ENCODE measurements around the gene ZDHHC3.

Gene ZDHHC3, protein sequence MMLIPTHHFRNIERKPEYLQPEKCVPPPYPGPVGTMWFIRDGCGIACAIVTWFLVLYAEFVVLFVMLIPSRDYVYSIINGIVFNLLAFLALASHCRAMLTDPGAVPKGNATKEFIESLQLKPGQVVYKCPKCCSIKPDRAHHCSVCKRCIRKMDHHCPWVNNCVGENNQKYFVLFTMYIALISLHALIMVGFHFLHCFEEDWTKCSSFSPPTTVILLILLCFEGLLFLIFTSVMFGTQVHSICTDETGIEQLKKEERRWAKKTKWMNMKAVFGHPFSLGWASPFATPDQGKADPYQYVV

DNA sequence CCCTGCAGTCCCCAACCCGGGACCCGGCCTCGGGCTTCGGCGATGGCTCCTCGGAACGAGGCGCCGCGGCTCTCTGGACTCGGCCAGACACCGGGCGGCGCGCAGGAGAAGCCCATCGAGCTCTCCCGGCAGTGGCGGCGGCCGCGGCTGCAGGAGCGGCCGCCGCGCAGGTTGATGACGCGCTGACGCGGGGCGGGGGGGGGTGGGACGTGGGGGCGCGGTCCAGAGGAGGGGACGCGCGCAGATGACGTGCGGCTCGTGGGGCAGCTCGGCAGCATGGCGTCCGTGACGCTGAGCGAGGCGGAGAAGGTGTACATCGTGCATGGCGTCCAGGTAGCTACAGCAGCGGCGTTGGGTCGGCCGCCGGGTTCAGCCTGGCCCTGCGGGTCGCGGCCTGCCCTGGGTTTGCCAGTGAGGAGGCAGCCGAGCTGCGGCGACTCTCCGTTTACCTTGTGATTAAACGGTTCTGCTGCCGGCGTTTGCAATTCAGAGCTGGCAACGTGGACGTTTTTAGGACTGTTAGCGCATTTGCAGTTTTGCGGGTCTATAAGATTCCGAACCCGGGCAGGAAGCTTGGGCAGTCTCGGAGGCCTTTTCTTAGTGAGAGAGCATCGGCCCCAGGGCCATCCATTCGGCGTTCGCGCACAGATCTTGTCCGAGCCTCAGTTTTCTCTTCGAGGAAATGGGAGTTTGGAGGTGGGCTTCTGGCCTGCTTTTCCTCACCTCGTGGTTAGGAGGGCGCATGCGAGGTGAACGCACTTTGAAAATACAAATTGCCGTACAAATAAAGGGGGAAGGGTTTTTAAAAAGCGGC is at the start of gene ZDHHC3, which contains the start of gene EXOSC7:
TSS of gene ZDHHC3 (minus strand) at position 173 of the 814 bp plus-strand sequence. CDS start 16,738 bp downstream, outside the sequence.
TSS of gene EXOSC7 (plus strand) at position 243 of the 814 bp plus-strand sequence. CDS start at position 277, 34 bp downstream.
- in situ Hi-C loops (cut with MboI; ENCODE audit: low sequenced_read_pairs) = no loop called here

DNA sequence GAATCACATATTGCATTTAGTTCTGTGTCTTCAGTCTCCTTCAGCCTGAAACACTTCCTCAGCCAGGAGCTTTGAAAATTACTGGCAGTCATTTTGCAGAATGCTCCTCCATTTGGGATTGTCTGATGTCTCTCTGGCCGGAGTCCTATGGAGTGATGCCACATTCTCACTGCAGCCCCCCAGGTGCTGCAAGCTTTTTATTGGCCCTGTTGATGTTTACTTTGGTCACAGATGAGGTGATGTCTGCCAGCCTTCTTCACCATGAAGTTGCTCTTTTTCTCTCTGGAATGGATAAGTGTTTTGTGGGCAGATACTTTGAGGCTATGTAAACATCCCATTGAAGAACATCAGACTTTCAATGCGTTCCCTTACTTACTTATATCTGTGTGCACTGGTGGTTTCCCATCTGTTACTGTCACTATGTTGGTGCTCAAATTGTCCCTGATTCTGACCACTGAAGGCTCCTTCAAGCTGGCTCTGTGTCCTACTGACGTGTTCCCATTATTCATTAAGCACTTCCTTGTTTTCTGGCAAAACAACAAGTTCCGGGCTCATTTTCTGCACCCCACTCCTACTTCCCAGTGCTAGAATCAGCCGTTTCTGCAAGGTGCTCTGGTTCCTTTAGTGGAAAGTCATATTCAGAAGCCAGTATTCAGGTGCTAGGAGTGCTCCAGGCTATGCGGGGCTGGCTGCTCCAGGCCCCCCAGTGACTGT is 48.7 kb upstream of the ZDHHC3 start:
- in situ Hi-C loops (cut with MboI; ENCODE audit: low sequenced_read_pairs) = loop anchor here (25.0 kb wide), 1 partner anchor 463 kb away; no protein-coding TSS in a partner anchor

DNA sequence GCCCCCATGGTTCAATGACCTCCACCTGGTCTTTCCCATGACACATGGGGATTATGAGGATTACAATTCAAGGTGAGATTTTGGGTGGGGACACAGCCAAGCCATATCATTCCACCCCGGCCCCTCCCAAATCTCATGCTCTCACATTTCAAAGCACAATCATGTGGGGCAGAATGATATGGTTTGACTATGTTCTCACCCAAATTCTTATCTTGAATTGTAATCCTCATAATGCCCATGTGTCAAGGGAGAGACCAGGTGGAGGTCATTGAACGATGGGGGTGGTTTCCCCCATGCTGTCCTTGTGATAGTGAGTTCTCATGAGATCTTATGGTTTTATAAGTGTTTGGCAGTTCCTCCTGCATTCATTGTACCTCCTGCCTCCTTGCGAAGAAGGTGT is 47.7 kb upstream of the ZDHHC3 start:
- in situ Hi-C loops (cut with MboI; ENCODE audit: low sequenced_read_pairs) = no loop called here

DNA sequence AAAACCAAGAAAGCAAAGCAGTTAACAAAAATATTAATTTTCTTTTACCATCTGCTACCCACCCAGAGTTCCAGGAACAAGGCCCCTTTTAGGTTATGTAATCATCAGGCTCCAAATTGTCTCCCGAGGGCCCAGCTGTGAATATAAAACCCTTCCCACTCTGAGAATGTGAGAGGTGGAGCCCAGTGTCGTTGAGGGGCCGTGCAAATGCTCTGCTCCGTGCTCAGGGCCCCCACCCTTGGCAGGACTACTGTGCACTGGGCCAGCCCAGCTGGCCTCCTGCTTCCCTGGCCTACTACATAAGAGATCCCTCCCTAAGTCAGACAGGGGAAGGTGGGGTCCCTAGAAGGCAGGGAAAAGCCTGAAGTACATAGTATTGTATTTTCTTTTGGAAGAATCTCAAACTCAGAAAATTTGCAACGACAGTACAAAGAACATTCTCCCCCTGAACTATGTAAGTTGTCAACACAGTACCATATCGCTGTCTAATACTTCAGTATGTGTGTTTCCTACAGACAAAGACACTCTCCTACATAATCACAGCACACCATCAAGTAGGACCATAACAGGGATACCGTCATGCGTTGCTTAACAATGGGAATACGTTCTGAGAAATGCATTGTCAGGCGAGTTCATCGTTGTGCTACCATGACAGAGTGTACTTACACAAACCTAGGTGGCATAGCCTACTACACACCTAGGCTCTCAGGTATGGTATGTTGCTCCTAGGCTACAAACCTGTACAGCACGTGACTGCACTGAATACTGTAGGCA is 45.7 kb upstream of the ZDHHC3 start:
- in situ Hi-C loops (cut with MboI; ENCODE audit: low sequenced_read_pairs) = no loop called here

DNA sequence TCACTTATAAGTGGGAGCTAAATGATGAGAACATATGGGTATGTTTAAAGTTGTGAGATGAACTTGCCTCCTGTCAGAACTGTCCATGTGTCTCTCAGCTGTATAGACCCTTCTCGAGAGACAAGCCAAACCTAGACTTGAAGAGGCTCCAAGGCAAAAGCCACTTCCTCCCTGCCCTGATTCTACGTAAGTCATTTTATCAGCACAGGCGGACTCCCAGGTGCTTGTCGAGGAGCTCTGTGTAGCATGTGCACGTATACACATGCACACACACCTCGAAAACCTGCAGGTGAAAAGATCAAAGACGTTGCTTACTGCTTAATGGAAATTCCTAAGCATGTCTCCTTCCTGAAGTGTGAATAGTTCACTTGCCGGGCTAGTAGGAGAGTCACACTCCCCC is 44.6 kb upstream of the ZDHHC3 start:
- in situ Hi-C loops (cut with MboI; ENCODE audit: low sequenced_read_pairs) = no loop called here

DNA sequence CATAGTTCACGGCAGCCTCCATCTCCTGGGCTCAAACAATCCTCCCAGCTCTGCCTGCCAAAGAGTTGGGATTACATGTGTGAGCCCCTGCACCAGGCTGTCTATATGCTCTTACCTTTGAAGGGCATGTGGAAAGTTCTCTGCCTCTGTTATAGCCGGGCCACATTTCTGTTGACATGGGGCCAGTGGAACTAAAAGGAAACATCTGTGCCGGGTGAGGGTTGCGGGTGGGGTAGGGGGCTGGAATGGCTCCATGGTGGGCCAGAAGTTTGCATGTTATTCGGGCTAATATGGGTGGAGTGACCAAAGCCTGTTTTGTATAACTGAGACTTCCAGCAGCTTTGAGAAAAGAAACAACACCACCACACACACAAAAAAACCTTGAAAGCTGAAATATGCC is 41.8 kb upstream of the ZDHHC3 start:
- in situ Hi-C loops (cut with MboI; ENCODE audit: low sequenced_read_pairs) = no loop called here

DNA sequence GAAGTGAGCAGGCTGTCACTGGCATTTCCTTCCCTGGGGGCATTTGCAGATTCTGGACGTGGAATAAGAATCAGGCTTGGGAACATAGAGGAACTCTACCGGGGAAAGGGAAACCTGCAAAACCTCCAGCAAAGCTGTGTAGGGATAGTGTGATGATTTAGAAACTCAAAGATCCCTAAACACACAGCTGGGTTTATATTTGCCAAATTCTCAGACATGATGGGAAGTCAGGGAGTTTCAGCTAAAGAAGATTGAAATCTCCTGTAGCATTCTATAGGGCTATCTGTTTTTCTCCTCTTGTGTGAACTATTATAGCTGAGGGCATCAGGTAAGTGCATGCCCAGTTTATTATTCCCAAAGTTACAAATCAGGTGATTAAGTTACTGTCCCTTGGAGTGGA is 40.9 kb upstream of the ZDHHC3 start:
- in situ Hi-C loops (cut with MboI; ENCODE audit: low sequenced_read_pairs) = no loop called here

DNA sequence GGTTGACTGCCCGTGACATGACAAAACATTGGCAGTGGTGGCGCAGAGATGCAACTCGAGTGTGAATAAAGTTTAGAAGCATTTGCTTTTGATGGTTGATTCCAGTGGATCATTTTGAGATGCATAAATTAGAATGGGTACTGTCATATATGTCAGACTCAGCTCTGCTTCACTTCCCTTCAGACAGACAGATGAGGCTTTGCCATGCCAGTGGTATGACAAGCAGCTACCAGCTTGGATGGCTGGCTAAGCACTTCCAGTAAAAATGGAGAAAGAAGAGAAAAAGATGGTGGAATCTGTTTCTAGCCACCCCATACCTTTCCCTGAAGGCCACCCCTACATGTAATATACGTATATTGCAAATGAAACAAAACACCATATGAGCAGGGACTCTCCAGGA is 36.6 kb upstream of the ZDHHC3 start:
- in situ Hi-C loops (cut with MboI; ENCODE audit: low sequenced_read_pairs) = no loop called here

DNA sequence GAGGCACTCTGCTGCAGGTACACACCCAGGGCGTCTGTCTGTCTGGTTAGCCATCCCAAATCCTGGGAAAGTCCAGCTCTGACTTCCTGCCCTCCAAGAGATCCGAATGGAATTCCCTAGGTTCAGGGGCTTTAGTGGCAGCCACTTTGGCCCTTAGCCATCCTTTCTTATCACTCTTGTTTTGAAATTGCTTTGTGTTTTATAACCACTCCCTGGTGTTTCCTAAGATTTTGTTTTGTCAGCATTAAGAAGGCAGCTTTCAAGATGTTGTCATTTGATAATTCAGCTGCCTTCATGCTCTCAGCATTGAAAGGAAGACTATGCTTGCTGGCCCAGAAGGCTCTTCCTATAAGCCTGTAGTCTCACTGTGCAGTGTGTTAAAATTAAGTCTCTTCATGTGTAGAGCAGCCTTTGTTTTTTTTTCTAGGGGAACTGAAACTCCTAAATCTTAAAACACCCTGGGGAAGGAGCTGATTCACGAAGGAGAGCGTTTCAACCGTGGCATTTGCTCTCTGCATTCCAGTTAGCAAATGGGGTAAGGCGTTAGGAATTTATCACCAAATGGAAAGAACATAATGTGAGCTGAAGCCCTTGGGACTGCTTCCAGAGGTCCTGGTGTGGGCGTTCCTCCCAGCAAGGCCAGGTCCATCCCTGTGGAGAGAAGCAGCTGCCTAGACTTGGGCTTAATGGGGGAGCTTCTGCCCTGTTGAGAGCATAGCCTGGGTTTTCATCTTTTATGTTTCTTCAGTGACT is 36.0 kb upstream of the ZDHHC3 start:
- in situ Hi-C loops (cut with MboI; ENCODE audit: low sequenced_read_pairs) = no loop called here

DNA sequence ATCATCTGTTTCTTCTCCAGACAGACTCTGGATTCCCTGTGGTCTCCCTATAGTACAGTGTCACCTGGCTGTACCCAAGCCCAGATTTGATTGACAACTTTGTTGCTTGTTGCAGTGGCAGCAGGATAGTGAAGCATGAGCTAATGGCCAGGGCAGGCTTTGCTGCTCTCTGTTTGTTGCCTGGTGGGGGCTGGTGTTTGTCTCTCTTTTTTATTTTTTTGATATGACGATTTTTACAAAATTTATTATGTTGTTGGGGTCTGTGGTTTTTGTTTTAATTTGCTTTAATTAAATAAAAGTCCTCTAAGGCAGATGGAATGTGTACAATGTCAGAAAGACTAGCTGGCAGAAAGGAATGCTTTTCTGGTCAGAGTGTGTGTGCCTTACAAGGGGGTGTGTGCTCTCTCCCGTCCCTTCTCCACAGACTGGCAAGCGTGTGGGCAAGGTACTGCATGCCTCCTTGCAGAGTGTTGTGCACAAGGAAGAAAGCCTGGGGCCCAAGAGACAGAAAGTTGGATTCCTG is 34.9 kb upstream of the ZDHHC3 start:
- in situ Hi-C loops (cut with MboI; ENCODE audit: low sequenced_read_pairs) = no loop called here

DNA sequence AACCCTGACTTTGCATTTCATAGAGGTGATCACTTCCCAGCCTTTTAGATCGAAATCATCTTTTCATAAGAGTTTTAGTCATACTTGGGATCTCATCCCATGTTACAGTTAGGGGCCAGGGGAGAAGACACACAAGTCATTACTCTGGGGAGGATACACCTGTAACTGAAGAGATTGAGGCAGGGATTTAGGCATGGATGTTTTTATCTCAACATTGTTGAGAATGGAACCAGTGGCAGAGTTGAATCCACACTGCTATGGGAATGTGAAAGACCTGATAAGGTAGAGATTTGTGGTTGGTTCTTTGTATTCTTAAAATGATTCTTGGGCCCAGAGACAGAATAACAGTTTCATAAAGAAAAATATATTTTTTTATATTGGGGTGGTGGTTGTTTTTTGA is 33.9 kb upstream of the ZDHHC3 start:
- in situ Hi-C loops (cut with MboI; ENCODE audit: low sequenced_read_pairs) = no loop called here

DNA sequence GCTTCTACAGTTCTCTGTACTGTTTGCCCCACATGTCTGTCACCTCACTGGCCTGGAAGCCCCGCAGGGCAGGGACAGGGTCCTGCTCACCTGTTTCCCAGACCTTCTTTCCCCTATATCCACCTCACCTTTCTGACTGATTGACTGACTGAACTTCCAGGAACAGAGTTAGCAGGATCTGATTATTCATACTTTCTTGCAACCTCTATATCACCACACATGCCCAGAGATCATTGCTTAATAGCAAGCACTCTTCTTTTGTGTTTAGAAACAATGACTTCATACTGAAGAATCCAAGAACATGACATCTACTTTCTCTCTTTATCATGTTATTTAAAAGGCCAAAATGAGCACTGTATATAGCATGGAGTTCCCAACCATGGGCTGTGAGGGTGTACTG is 32.1 kb upstream of the ZDHHC3 start:
- in situ Hi-C loops (cut with MboI; ENCODE audit: low sequenced_read_pairs) = no loop called here

DNA sequence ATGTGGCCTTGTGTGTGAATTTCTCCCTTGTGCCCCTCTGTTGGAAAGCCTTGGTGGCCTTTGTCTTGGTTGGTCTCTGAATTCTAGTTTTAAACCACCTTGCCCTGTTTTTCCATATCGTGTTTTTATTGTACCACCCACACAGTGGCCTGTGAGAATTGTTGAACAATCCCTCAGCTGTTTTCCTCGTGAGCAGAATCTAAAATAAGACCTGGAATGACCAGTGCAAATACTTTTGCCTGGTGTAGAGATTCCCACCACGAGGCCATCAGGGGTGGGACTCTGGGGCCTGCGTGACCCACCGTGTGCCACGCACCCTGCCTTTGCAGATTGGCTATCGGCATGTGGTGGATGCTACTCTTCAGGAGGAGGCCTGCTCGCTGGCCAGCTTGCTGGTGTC is 31.1 kb upstream of the ZDHHC3 start:
- in situ Hi-C loops (cut with MboI; ENCODE audit: low sequenced_read_pairs) = no loop called here

DNA sequence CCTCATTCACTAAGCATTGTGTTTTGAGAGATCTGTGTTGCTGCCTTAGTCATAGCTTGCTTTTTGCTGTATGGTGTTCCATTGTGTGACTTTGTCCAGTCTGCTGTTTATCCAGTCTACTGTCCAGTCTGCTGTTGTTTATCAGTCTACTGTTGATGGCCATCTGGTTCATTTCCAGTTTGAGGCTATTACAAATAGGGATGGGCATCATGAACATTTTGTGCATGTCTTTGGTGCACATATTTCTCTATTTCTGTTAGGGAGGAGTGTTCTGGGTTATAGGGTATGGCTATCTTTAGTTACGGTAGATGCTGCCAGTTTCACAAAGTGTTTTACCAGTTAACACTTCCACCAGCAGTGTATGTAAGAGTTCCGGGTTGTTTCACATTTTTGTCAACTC is 27.9 kb upstream of the ZDHHC3 start:
- in situ Hi-C loops (cut with MboI; ENCODE audit: low sequenced_read_pairs) = no loop called here

DNA sequence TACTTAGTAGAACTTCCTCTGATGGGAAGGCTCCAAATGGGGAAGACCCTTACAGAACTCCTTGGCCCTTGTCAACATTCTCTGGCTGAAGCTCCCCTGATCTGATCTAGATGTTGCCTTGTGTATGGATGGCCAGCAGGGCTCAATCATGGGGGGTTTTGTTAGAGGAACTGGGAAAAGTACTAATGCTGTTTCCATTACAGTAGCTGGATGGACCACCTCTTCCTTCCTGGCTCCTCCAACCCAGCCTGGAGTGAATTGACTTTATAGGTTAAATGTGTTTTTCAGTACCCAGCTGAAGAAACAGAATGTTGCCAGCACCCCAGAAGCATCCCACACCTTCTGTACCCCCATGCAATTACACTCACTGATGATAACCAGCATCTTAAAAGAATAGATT is 27.4 kb upstream of the ZDHHC3 start:
- in situ Hi-C loops (cut with MboI; ENCODE audit: low sequenced_read_pairs) = no loop called here

DNA sequence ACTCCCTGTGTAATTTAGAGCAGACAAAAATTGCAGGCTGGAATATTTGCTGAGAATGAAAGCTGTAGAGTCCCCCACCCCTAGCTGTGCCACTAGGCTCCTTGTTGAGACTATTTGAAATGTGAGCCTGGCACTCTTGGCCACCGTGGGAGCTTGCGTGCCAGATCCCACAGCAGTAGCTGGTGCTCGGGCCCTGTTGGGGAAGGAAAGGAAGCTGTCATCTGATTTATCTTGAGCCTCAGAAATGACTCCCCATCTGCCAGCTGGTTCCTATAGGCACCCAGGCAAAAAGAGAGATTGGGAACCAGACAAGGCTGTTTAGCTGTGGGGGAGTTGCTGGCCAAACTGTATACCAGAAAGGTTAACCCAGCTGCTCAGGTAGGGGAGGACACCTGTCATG is 26.7 kb upstream of the ZDHHC3 start:
- in situ Hi-C loops (cut with MboI; ENCODE audit: low sequenced_read_pairs) = no loop called here

DNA sequence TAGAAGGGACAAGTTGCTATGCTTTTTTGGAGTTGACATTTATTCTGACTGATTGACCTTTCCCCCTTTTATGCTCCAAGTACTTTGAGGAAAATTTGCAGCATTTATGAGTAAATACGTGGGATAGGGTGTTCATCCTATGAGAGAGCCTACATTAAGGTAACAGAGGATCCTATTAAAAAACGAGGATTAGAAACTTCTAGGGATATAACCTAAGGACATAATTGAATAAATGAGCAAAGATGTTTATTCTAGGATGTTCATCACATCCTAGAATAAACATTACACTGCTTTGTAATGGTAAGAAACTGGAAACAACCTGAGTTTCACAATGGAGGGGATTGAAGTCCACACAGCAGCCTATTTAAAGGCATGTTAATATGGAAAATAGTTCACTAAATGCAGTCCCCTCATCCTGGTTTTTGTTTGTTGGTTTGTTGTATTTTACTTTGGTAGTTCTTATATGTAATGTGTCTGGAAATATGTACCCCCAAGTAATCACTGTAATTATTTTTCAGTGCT is 26.2 kb upstream of the ZDHHC3 start:
- in situ Hi-C loops (cut with MboI; ENCODE audit: low sequenced_read_pairs) = no loop called here

DNA sequence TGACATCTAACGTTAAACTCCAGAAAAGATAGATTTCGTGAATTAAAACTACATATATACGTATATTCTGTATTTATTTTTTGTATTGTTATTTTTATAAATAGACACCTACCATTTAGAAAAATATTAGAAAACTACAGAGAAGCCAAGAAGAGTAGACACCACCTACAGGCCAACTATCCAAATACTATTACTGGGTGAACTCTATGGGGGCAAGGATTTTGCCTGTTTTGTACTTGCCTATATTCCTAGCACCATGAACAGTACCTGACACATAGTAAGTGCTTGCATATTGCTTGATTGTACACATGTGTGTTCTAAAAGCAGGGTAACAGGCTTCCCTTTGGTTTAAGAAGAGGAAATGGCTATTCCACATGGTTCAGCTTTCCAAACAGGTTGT is 25.8 kb upstream of the ZDHHC3 start:
- in situ Hi-C loops (cut with MboI; ENCODE audit: low sequenced_read_pairs) = no loop called here

DNA sequence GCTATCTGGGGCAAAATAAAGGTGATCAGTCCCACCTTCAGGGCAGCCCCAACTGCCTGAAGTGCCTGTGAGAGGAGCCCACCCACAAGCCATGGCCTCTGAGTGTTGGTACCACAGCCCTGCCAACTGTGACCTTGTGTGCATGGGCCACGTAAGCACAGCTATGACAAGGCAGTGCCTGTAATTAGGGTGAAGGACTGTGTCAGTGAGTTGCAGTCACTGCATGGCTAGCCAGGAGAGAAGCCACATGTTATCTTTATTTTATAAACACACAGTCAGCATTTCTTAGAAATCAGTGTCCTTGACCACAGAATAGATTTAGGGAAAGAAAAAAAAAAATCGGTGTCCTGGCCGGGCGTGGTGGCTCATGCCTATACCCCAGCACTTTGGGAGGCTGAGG is 24.8 kb upstream of the ZDHHC3 start:
- in situ Hi-C loops (cut with MboI; ENCODE audit: low sequenced_read_pairs) = no loop called here

DNA sequence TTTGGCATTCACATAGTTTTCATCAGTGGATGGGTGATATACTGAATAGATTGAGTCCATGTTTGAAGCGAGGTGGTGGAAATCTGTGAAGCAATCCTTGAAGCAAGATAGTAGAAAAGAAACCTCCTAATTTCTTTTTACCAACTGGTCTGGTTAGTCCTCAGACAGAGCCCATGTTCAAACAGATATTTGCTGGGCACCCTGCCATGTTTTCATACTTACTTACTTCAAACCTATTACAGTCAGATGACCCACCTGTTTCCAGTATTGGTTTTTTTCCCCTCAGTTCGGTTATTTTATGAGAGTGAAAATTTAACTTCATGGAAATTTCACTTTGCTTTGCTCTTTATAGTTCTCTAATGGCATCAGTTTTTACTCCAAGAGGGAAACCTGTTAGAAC is 23.8 kb upstream of the ZDHHC3 start:
- in situ Hi-C loops (cut with MboI; ENCODE audit: low sequenced_read_pairs) = no loop called here
